ENCODE data around the gene XIRP1. TPM values are rescaled to one million over a fixed set of nuclear protein-coding genes. Genes with fewer than 3 reads are reported as not detected.

The XIRP1 gene
- polyA plus RNA-seq, 1 experiment: 0.04 TPM

GRCh38 chr3:39148435-39149058 is 43.8 kb downstream of the XIRP1 start:
- H3K4me3 ChIP-seq (ENCODE audit: low read depth, low read length): no peak overlapping the region
- DNase-seq (ENCODE audit: low read depth): no peak

GRCh38 chr3:39147711-39148434 is 44.5 kb downstream of the XIRP1 start:
- no peak for DNase-seq (ENCODE audit: low read depth)
- H3K4me3 ChIP-seq (ENCODE audit: low read depth, low read length): no peak overlapping the region
- no peak for TF ChIP-seq CTCF (IDR thresholded peaks at IDR 0.05; ENCODE audit: insufficient read depth, low read depth, low read length)
- H3K27me3 ChIP-seq (ENCODE audit: control insufficient read depth, insufficient read depth, low read length): no peaks in the 10 kb centered on the region
- POLR2A ChIA-PET: no interaction called here
- CTCF ChIA-PET: interaction anchor here (1.4 to 7.1 kb wide), 4 partner anchors 19 to 140 kb away, joined by 3 to 66 read pairs (median 6); no protein-coding TSS in a partner anchor
- H3K36me3 ChIP-seq (ENCODE audit: control insufficient read depth, insufficient read depth, low read length): peaks cover 23% of the 10 kb centered on the region

More at GRCh38 chr3:39148435-39149058, 43.8 kb downstream of the XIRP1 start:
- CTCF ChIA-PET: interaction anchor here (0.6 to 7.1 kb wide), 2 partner anchors 19 to 41 kb away, joined by 3 to 66 read pairs; no protein-coding TSS in a partner anchor
- TF ChIP-seq CTCF (IDR thresholded peaks at IDR 0.05; ENCODE audit: insufficient read depth, low read depth, low read length): no peak
- peaks cover 16% of the 10 kb centered on the region for H3K36me3 ChIP-seq (ENCODE audit: control insufficient read depth, insufficient read depth, low read length)
- no peaks in the 10 kb centered on the region for H3K27me3 ChIP-seq (ENCODE audit: control insufficient read depth, insufficient read depth, low read length)
- POLR2A ChIA-PET: interaction anchor here (1.0 kb wide), 1 partner anchor 29 kb away, joined by 5 read pairs; no protein-coding TSS in a partner anchor

- peak; percentile 77 for DNase-seq (ENCODE audit: low read depth)
- Histone ChIP-seq H3K36me3 (ENCODE audit: control insufficient read depth, insufficient read depth, low read length) (peaks cover 28% of the 10 kb centered on the region), H3K4me3 (ENCODE audit: low read depth, low read length) (no peak overlapping the region), H3K27me3 (ENCODE audit: control insufficient read depth, insufficient read depth, low read length) (no peaks in the 10 kb centered on the region)
- TF ChIP-seq CTCF (IDR thresholded peaks at IDR 0.05; ENCODE audit: insufficient read depth, low read depth, low read length): no peak
- CTCF ChIA-PET: interaction anchor here (1.4 to 7.1 kb wide), 5 partner anchors 18 to 141 kb away, joined by 3 to 66 read pairs (median 7); no protein-coding TSS in a partner anchor
- POLR2A ChIA-PET: no interaction called here
Measured at GRCh38 chr3:39146611-39147591, 45.5 kb downstream of the XIRP1 start.

GRCh38 chr3:39146083-39146501 is 46.3 kb downstream of the XIRP1 start:
- CTCF ChIA-PET: interaction anchor here (1.8 to 7.1 kb wide), 3 partner anchors 17 to 142 kb away, joined by 7 to 66 read pairs (median 14); no protein-coding TSS in a partner anchor
- H3K36me3 ChIP-seq (ENCODE audit: control insufficient read depth, insufficient read depth, low read length): peaks cover 31% of the 10 kb centered on the region
- H3K27me3 ChIP-seq (ENCODE audit: control insufficient read depth, insufficient read depth, low read length): no peaks in the 10 kb centered on the region
- H3K4me3 ChIP-seq (ENCODE audit: low read depth, low read length): no peak overlapping the region
- POLR2A ChIA-PET: no interaction called here
- DNase-seq (ENCODE audit: low read depth): no peak
- TF ChIP-seq CTCF (IDR thresholded peaks at IDR 0.05; ENCODE audit: insufficient read depth, low read depth, low read length): no peak

All from BJ (cell line).